GM19397 (cell line): ENCODE measurements around the gene PDZD7.
"Not testable (repeated sequence)": the region's sequence is repeated elsewhere in the genome, so short reads cannot be mapped to it uniquely, and the experiment has no call there.

Experiments used
- ATAC-seq: cut with Tn5 transposase; IDR thresholded peaks from one replicate; pipeline ENCODE4 v1.9.1; 2021; ENCODE audit warnings: mild to moderate bottlenecking, moderate library complexity; ENCODE audit not compliant: unreplicated experiment

The PDZD7 gene

DNA sequence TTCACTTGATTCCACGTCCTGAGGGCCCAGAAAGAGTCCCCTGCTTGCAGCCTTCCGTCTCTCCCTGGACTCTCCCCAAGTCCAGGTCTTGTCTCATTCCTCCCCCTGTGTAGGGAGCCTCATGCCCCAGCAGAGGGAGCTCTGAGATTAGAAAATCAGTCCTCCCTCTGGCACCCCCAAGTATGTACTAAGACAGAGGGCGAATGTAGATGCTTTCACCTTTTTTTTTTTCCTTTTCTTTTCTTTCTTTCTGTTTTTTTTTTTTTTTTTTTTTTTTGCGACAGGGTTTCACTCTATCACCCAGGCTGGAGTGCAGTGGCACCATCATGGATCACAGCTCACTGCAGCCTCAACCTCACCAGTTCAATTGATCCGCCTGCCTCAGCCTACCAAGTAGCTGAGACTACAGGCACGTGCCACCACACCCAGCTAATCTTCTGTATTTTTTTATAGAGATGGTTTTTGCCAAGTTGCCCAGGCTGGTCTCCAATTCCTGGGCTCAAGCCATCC is 10.4 kb upstream of the PDZD7 start:
- ATAC-seq: no peak

DNA sequence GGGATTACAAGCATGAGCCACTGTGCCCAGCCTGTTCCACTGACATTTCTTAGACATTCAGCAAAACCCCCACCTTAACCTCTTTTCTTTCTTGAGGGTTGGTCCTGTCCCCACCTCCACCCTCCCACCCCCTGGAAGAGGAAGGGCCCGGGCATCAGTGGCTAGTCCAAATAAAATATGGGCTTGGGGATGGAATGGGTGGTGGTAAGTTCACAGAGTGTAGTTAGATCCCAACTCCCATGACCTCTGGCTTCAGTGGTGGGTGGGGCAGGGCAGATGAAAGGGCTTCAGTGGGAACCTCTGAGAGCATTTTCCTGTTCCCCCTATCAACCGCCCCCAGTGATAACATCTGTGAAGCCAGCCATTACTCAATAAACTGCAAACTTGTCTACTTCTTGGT is 9.9 kb upstream of the PDZD7 start:
- no peak for ATAC-seq

DNA sequence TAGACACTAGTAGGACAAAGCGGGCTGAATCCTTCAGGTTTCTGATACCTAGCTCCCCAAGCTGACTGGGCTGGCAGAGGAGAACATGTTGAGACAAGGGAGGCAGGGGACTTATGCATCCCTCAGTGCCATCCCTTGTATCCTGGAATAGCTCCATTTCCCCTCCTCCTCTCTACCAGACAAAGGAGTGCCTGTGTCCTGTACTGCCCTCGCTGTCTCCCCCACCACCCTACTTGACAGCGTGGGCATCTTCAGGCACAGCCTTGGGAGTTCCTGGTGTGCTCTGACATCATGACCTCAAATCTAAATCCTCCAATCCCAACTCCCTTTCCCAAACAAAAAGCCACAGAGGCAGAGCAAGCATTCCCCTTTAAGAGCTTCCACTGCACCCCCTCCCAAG is 9.1 kb upstream of the PDZD7 start:
- no peak for ATAC-seq

DNA sequence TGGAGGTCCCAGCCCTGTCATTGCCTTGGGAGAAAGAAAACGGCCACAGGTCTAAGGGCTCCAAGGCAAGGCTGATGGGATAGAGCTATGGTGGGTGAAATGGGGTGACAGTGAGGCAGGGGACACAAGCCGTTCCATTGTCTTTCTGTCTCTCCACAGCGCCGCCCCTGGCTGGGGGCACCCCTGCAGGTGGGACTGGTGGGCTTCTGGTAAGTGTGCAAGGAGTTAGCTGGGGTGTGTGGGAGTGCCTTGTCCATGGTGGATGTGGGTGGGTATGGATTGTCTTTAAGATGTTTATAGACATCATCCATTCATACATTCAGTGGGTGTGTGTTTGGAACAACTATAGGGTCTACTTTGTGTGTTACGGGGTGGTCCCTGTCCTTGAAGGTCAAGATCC is 7.6 kb upstream of the PDZD7 start:
- no peak for ATAC-seq

DNA sequence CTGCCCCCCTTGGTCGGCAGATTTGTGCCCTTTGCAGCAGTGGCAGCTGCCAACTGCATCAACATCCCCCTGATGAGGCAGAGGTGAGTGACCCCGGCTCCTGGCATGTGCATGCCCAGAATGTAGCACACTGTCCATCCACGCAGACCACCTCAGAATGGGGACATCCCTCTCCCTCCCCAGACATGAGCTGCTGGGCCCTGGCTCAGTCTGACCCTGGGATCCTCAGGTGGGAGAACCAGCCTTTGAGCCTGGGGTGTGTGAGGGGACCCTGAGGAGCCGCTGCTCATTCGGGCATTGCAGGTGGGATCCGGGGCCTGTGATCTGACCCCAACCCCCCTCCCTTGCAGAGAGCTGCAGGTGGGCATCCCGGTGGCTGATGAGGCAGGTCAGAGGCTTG is 5.8 kb upstream of the PDZD7 start:
- no peak for ATAC-seq

DNA sequence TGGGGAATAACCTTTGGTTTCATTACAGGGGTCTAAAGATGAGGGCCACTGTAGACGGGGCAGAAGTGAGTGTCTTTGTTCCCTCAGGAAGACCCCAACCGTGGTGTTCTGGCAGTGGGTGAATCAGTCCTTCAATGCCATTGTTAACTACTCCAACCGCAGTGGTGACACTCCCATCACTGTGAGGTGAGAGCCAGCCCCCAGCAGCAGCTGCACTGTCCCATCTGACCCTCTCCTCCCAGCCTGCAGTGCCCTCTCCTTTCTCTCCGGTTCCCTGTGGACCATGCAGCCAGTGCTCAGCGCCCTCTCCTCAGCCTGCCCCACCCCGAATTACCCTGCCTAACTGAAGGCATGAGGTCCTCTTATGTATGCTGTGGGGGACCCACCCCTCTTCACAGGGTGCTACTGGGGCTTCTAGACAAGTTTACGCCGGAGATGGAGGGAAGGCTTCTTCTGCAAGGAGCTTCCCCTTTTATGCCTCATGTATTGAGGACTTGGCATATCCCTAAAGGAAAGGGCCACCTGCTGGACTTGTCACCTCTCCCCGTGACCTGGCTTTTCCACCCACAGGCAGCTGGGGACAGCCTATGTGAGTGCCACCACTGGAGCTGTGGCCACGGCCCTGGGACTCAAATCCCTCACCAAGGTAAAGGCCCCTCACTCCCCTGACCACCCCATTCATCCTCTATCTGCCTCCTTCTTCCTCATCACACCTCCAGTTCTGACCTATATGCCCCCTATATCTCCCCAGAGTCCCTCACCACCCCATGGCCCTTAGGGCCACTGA is 5.2 kb upstream of the PDZD7 start:
- no peak for ATAC-seq

DNA sequence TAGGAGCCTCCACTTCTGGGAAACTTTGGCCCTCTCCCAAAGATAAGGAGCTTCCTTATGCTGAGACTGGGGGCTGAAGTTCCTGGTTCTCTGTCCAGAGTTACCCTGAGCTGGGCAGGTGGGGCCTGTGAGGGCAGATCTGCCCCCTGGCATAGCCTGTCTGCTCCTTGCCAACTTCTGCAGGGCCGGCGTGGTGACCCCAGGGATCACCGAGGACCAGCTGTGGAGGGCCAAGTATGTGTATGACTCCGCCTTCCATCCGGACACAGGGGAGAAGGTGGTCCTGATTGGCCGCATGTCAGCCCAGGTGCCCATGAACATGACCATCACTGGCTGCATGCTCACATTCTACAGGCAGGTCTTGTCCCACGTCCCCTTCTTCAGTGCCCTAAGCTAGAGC is 4.4 kb upstream of the PDZD7 start:
- no peak for ATAC-seq

DNA sequence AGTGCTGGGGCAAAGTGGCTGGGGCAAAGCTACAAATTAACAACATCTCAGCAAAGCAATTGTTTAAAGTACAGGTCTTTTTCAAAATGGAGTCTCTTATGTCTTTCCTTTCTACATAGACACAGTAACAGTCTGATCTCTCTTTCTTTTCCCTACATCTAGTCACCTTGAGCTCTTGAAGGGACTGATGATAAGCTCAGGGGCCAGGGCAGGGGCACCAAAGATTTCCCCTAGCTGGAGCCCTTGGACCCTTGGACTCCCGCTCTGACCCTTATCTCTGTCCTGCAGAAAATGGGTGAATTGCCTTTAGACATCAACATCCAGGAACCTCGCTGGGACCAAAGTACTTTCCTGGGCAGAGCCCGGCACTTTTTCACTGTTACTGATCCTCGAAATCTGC is 3.5 kb upstream of the PDZD7 start:
- ATAC-seq: not testable (repeated sequence)

DNA sequence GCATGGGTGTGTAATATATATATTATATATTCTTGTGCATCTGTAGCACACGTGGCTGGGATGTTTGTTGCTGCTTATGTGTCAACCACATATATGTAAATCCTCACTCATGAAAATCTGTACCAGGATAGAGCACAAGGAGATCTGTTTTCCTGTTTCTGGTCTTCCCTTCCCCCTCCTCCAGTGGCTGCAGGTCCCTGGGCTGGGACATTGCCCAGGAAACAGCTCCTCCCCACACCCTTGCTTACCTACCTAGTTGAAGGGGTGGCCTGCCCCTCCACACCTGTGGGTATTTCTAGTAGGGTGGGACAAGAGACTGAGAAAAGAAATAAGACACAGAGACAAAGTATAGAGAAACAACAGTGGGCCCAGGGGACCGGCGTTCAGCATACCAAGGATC is 2.3 kb upstream of the PDZD7 start:
- no peak for ATAC-seq

DNA sequence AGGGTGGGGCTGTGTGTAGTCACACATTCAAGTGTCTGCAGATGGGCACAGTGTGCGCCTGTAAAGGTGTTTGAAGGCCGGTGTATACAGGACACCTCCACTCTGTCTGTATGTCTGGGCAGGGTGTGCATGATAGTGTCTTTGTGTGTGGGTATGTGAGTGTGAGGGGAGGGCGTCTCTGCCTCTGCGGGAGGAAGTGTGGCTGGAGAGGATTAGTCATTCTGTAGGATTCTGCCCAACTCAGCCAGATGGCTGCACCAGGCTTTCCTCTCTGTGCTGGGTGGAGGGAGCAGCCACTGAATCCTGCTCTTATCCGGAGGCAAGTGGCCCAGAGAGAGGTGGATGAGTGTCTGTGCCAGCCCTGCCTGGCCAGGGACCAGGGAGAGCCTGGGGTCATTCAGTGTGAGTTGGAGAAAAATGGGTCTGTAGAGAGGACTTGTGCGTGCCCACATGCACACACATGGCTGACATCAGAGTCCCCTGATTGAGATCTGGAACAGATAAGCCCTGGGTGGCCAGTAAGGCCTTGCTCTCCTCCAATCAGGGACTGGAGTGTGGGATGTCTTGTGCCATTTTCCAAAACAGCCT is 1.8 kb upstream of the PDZD7 start:
- no peak for ATAC-seq

DNA sequence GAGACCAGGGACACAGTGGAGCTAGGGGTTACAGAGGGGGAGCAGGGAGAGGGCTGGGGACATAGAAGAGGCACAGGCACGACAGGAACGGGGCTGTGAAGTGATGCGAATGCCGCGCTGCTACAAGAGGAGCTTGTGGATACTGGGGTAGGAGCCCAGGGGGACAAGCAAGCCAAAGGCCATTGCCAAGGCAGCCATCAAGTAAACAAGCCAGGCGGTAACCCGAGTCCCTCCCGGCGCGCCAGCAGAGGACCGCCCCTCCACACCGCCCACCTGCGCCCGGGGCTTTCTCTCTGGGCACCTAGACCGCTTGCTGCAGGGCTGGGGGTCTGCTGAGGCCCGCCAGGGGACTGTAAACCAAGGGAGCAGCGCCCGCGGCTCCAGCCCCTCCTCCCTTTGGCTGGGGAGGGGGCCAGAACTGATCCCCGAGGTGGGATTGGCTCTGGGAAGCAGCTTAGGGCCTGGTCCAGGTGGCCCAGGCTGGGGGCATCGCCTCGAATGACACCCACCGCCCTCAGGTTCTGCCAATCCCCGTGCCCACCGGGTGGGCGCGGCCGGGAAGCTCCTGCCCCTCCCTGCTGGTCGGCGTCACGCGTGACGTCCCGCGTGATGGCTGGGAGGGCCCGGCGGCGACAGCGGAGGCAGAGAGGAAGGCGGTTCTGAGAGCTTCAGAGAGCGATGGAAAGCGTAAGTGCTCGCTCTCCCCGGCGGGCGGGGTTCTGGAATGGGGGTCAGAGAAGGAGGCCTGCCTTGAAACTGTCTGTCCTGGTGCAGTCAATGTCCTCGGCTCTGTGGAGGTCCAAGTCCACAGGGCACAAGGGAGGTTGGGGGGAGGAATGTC is 1.1 kb upstream of the PDZD7 start:
- ATAC-seq: no peak

DNA sequence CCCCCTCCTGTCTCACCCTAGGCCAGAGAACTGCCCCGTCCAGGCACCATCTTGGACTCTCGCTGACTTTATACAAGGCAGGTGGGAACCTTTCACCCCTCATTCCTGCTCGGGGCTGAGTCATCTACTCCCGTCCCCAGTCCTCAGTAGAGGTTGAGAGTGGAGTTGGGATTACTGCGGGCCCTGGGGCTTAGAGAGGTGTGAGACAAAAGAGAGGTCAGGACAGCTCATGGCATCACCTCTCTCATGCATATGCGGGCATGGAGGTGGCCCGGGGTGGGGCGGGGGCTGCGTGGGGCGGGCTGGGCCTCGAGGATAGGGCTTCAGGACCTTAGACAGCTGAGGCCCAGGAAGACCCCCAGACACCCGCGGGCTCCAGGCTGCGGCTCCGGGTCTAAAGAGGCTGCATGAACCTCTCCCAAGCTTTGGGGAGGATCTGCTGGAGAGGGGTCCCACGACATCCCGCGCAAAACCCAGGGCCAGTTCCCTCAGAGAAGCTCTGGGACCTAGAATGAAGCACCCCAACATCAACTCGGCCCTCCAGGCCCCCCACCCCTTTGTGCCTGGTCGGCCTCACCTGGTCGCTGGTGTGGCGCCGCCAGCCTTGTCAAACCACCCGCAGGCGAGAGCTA is 317 bp downstream of the PDZD7 start:
- ATAC-seq: no peak

DNA sequence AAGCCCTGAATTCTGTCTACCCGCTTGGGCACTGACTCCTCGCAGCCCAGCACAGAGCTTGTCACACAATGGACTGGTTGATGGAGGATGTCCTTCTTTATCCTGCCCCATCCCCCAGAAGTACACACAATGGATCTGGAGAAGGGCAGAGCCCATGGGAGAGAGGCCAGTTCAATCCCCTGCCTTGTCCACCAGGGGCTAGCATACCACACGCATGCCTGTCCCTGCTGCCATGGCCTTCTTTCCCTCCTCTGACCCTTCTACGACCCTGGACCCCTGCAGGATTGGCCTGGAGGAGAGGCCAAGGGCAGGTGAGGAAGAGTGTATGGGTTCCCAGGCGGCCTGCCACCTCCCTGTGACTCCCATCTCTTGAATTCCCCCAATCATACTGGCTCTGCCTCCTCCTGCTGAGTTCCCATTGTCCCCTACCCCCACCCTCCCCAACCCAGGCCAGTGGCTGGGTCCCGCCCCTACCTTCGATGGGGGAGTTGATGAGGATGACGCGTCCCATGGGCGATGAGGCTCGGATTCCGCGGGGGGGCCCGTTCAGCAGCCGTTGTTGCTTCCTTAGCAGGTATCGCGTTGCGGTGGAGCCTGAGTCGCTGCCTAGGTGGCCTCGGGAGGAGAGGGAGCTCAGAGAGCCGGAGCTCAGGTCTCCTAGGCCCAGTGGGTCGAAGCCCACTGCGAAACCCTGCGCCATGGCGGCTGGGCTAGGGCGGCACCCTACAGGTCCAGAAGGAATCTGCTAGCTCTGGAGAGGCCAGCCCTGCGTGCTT is 1.2 kb downstream of the PDZD7 start:
- no peak for ATAC-seq

DNA sequence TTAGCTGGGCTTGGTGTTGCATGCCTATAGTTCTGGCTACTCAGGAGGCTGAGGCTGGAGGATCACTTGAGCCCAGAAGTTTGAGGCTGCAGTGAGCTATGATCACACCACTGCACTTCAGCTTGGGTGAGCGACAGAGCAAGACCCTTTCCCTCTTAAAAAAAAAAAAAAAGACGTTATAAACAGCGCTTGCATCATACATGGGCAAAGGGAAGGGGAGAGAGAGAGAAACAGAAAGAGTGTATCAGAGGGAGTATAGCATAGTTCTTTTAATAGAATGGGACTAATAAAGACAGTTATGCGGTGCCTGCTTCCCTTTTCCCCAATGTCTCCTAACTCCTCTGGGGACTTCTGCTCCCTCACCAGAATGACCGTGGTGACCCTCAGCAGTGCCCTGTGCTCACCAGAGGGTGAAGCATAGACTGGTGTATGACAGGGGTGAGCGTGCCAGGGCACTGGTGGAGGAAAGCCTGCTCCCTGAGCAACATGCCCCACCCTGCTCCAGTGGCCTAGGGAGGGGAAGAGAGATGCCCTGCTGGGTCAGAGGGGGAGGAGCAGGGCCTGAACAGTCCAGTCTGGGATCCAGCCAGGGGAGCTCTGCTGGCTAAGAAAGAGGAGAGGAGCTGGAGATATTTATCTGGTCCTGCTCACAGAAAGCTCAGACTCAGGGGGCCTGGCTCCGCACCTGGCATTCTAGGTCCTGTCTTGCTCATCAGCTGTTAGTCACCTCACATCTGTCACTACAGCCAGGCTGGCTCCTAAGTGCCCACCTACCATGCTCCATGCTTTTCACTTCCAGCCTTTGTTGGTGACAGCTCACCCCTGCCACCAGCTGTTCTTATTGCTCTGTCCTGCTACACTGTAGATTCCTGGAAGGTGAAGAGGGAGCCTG is 2.2 kb downstream of the PDZD7 start:
- ATAC-seq: no peak

DNA sequence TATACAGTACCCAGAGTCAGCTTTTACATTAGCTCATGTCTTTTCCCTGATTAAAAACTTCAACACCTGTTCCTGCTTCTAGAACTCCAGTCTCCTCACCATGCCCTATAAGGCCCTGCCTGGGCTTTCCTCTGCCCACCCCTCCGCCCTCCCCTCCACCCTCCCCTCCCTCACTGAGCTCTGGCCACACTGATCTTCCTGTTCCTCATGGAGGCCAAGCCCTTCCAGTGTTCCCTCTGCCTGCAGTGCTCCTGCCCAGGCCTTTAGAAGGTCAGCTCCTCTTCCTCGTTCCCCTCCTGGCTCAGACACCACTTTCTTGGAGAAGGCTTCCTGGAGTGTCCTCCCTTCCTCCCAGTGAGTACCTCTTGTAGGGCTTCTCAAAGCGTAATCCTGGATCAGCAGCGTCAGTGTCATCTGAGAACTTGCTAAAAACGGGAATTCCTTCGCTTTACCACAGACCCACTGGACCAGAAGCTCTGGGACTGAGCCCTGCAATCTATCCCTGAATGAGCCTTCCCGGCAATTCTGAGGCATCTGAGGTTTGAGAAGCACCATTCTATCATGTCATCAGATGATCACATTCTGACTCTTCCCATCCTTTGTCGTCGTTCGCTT is 3.7 kb downstream of the PDZD7 start:
- no peak for ATAC-seq

DNA sequence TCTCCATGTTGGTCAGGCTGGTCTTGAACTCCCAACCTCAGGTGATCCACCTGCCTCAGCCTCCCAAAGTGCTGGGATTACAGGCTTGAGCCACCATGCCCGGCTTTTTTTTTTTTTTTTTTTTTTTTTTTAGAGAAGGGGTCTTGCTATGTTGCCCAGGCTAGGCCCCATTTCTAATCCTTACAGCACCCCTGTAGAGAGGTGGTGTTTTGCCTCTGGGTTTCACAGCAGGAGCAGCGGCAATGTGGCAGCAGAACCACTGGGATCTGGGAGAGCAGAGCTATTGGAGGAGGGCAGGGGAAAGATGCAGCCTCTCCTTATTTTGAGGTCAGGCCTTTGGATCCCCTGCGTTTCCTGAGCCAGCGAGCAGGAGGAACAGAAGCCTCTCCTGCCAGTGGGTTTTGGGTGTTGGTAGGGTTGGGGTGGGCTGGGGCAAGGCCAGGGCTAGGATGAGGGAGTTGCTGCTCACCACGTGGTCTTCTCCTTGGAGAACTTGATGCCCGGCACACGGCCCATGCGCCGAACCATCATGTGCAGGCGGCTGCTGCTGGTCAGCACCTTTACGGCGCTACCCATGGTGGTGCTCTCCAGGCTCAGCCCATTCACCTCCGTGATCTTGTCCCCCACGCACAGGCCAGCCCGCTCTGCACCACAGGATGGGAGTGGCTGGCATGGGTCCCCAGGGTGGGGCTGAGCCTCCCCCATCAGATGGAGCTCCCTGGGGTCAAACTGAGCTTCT is 7.8 kb downstream of the PDZD7 start:
- no peak for ATAC-seq

DNA sequence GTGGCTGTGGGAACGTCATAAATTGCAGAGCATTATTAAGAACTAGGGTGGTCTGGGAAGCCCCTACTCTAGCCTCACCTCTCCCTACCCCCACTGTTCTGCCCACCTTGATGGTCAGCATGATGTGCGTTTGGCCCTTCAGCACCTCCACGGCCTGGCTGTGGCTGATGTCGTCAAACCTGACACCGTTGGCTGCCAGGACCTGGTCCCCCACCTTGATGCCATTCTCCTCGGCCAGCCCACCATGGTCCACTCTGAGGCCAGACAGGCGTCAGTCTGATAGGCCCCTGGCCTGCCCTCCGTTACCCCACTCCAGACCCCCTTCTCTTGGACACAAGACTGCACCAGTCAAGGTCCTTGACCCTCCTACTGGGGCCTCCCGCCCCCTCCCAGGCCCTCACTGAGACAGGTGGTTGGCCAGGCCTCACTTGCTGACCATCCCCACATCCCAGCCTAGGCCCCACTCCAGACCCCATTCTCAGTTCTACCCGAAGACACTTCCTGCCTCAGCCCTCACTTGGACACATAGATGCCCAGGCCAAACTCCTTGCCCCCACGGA is 9.2 kb downstream of the PDZD7 start:
- no peak for ATAC-seq

DNA sequence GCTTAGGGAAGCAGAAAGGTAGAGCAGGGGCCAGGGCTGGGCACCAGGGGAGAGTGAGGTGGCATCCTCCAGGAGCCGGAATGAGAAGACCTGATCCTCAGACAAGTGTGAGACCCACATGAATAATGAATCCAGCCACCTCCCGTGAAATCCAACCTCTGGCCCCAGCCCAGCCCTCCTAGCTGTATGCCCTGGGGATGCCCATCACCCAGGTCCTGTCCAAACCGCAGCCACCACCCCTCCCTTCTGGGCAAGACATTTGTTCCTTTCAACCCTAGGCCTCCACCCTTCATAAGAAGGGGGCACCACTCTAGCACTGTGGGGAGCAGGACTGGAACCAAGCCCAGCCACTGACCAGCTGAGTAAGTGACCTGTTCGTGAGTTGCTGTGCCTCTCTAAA is 9.7 kb downstream of the PDZD7 start:
- no peak for ATAC-seq
